ENCODE results near the gene C3orf52.

DNA sequence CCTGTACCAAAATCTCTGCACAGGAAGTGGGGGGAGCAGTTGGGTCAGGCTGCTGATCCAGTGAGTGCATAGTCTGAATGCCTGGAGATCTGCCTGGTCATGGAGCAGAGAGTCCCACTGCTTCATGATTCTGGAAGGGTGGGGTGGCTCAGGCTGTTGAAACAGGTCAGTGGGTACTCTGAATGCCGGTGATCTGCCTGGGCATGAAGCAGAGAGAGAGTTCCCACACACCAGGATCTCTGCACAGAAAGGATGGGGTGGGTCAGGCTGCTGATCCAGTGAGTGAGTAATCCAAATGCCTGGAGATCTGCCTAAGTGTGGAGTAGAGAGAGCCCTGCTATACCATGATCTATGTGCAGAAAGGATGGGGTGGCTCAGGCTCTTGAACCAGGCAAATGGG, 62.9 kb downstream of the C3orf52 start:
- TF ChIP-seq, protein P1, sequence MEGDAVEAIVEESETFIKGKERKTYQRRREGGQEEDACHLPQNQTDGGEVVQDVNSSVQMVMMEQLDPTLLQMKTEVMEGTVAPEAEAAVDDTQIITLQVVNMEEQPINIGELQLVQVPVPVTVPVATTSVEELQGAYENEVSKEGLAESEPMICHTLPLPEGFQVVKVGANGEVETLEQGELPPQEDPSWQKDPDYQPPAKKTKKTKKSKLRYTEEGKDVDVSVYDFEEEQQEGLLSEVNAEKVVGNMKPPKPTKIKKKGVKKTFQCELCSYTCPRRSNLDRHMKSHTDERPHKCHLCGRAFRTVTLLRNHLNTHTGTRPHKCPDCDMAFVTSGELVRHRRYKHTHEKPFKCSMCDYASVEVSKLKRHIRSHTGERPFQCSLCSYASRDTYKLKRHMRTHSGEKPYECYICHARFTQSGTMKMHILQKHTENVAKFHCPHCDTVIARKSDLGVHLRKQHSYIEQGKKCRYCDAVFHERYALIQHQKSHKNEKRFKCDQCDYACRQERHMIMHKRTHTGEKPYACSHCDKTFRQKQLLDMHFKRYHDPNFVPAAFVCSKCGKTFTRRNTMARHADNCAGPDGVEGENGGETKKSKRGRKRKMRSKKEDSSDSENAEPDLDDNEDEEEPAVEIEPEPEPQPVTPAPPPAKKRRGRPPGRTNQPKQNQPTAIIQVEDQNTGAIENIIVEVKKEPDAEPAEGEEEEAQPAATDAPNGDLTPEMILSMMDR (IDR thresholded peaks at IDR 0.05): no peak
- no peak for TF ChIP-seq POLR2A (IDR thresholded peaks at IDR 0.05)
